H1 (cell line): ENCODE measurements around the gene STX10. TPM values are rescaled to one million over a fixed set of nuclear protein-coding genes. Genes with fewer than 3 reads are reported as not detected.

ENCODE experiments used
- CTCF ChIA-PET: fragments of 300-600 bp; sonication (Branson Sonifier 250); formaldehyde crosslinking; loops from one replicate; lab custom pipeline; 2021; ENCODE audit not compliant: partially characterized antibody; lab: Charles Lee
- POLR2A ChIA-PET: fragments of 300-600 bp; sonication (Branson Sonifier 250); formaldehyde crosslinking; loops from one replicate; lab custom pipeline; 2021; ENCODE audit warnings: inconsistent platforms; ENCODE audit not compliant: partially characterized antibody; lab: Charles Lee
- DNase-seq, 2 experiments: peaks; one replicate each; pipeline versions ENCODE4 v3.0.0 to v3.0.0-alpha.2; 2010 to 2022; ENCODE audit warnings: low spot score in 2 of 2, low read depth in 1 of 2, mixed read lengths in 1 of 2
- FAIRE-seq: peaks from 2 replicates; lab custom pipeline; 2011; peaks lifted over from hg19 to GRCh38; lab: Jason Lieb, UNC
- H2AFZ ChIP-seq: 2 replicates; pipeline ENCODE4 v1.8.1; 2012; ENCODE audit warnings: low read length, inconsistent platforms
- H2AK5ac ChIP-seq: 2 replicates; pipeline ENCODE4 v1.6.1; 2013; ENCODE audit warnings: low read depth, low read length
- H2BK120ac ChIP-seq: replicated peaks from 2 replicates; pipeline ENCODE3; 2013; ENCODE audit warnings: low read depth, low read length, inconsistent platforms
- H2BK12ac ChIP-seq: 2 replicates; pipeline ENCODE4 v1.6.1; 2013; ENCODE audit warnings: low read depth, low read length
- H2BK15ac ChIP-seq: 2 replicates; pipeline ENCODE4 v1.6.1; 2013; ENCODE audit warnings: low read length
- H2BK20ac ChIP-seq: 2 replicates; pipeline ENCODE4 v1.6.1; 2013; ENCODE audit warnings: low read length
- H2BK5ac ChIP-seq: 2 replicates; pipeline ENCODE4 v1.6.1; 2013; ENCODE audit warnings: low read depth, low read length
- H3K14ac ChIP-seq: 2 replicates; pipeline ENCODE4 v1.6.1; 2013; ENCODE audit warnings: inconsistent platforms; ENCODE audit not compliant: insufficient read length
- H3K18ac ChIP-seq: 2 replicates; pipeline ENCODE4 v1.6.1; 2013; ENCODE audit warnings: low read length; ENCODE audit errors: extremely low read depth
- H3K23ac ChIP-seq: 2 replicates; pipeline ENCODE4 v1.6.1; 2013; ENCODE audit warnings: inconsistent platforms; ENCODE audit not compliant: insufficient read length
- H3K23me2 ChIP-seq: 2 replicates; pipeline ENCODE4 v1.6.1; 2013; ENCODE audit warnings: low read depth, low read length
- H3K27ac ChIP-seq: 2 replicates; pipeline ENCODE4 v1.6.1; 2011; ENCODE audit warnings: low read depth, low read length, inconsistent platforms
- H3K27me3 ChIP-seq, 4 experiments: replicated peaks in 1 of 4; 1 replicate in 1 of 4; 2 replicates in 3 of 4; pipeline versions ENCODE4 v1.6.1 to v1.8.1; 2011 to 2013; ENCODE audit warnings: low read length in 3 of 4, mild to moderate bottlenecking in 3 of 4, inconsistent platforms in 2 of 4, mixed read lengths in 2 of 4, moderate library complexity in 1 of 4; ENCODE audit not compliant: control insufficient read depth in 3 of 4, insufficient read depth in 3 of 4; ENCODE audit errors: extremely low read depth in 1 of 4
- H3K36me3 ChIP-seq, 4 experiments: 2 replicates each; pipeline versions ENCODE4 v1.6.1 to v1.8.1; 2011 to 2013; ENCODE audit warnings: mild to moderate bottlenecking in 4 of 4, low read length in 3 of 4, moderate library complexity in 2 of 4, control low read depth in 1 of 4, inconsistent platforms in 1 of 4; ENCODE audit not compliant: insufficient read depth in 4 of 4, control insufficient read depth in 2 of 4
- H3K4ac ChIP-seq: replicated peaks from 2 replicates; pipeline ENCODE3; 2013; ENCODE audit warnings: low read length, low read depth, mixed read lengths, inconsistent platforms; ENCODE audit not compliant: insufficient read length
- H3K4me1 ChIP-seq, 4 experiments: replicated peaks in 1 of 4; 1 replicate in 1 of 4; 2 replicates in 3 of 4; pipeline versions ENCODE4 v1.6.1 to v1.8.1; 2011 to 2013; ENCODE audit warnings: low read length in 3 of 4, inconsistent platforms in 2 of 4, mixed read lengths in 1 of 4; ENCODE audit not compliant: insufficient read depth in 4 of 4, control insufficient read depth in 3 of 4
- H3K4me2 ChIP-seq, 2 experiments: 2 replicates each; pipeline versions ENCODE4 v1.6.1 to v1.8.1; 2011 to 2013; ENCODE audit warnings: low read depth in 2 of 2, low read length in 2 of 2, control low read depth in 1 of 2, inconsistent platforms in 1 of 2, mild to moderate bottlenecking in 1 of 2; ENCODE audit not compliant: insufficient read depth in 1 of 2
- H3K4me3 ChIP-seq, 4 experiments: fragments of 200-600, 300-600 bp in 1 of 4; sonication (generic), shearing (Covaris generic), sonication (Bioruptor Twin) in 1 of 4; 2 replicates each; pipeline versions ENCODE4 v1.5.1 to v1.8.1; 2011 to 2016; ENCODE audit warnings: low read length in 4 of 4, low read depth in 3 of 4, control low read depth in 2 of 4, inconsistent platforms in 2 of 4, mild to moderate bottlenecking in 2 of 4, mixed read lengths in 1 of 4, moderate library complexity in 1 of 4; ENCODE audit not compliant: insufficient read depth in 2 of 4; ENCODE audit errors: extremely low read depth in 1 of 4
- H3K56ac ChIP-seq: replicated peaks from 2 replicates; pipeline ENCODE3; 2013; ENCODE audit warnings: low read depth, mild to moderate bottlenecking, mixed read lengths, low read length, inconsistent platforms; ENCODE audit not compliant: insufficient read length
- H3K79me1 ChIP-seq: 2 replicates; pipeline ENCODE4 v1.6.1; 2013; ENCODE audit warnings: low read depth, low read length, control low read depth
- H3K79me2 ChIP-seq, 2 experiments: 2 replicates each; pipeline versions ENCODE4 v1.6.1 to v1.8.1; 2012 to 2013; ENCODE audit warnings: low read length in 2 of 2, mild to moderate bottlenecking in 2 of 2, inconsistent platforms in 1 of 2; ENCODE audit not compliant: insufficient read depth in 2 of 2, control insufficient read depth in 1 of 2
- H3K9ac ChIP-seq, 4 experiments: replicated peaks in 1 of 4; 1 replicate in 1 of 4; 2 replicates in 3 of 4; pipeline versions ENCODE4 v1.6.1 to v1.8.1; 2011 to 2013; ENCODE audit warnings: low read depth in 3 of 4, low read length in 3 of 4, control low read depth in 2 of 4, mild to moderate bottlenecking in 2 of 4, moderate library complexity in 2 of 4, inconsistent platforms in 1 of 4; ENCODE audit errors: extremely low read depth in 1 of 4
- H3K9me3 ChIP-seq, 2 experiments: 2 replicates each; pipeline versions ENCODE4 v1.6.1 to v1.8.1; 2012 to 2013; ENCODE audit warnings: mild to moderate bottlenecking in 2 of 2, moderate library complexity in 2 of 2, control low read depth in 1 of 2, inconsistent platforms in 1 of 2, low read depth in 1 of 2, low read length in 1 of 2, mixed read lengths in 1 of 2; ENCODE audit not compliant: insufficient read depth in 2 of 2
- H4K20me1 ChIP-seq, 2 experiments: replicated peaks in 1 of 2; 2 replicates each; pipeline versions ENCODE3 to v1.8.1; 2011 to 2013; ENCODE audit warnings: inconsistent platforms in 2 of 2, low read length in 2 of 2, mild to moderate bottlenecking in 1 of 2; ENCODE audit not compliant: insufficient read depth in 2 of 2, control insufficient read depth in 1 of 2
- H4K5ac ChIP-seq: 2 replicates; pipeline ENCODE4 v1.6.1; 2013; ENCODE audit warnings: low read length, low read depth, mixed read lengths, inconsistent platforms; ENCODE audit not compliant: insufficient read length
- H4K8ac ChIP-seq: 2 replicates; pipeline ENCODE4 v1.8.0; 2013; ENCODE audit warnings: mild to moderate bottlenecking, moderate library complexity, low read length, inconsistent platforms; ENCODE audit not compliant: insufficient read depth; ENCODE audit errors: extremely low read depth
- H4K91ac ChIP-seq: replicated peaks from 2 replicates; pipeline ENCODE3; 2013; ENCODE audit warnings: low read length, mixed read lengths, inconsistent platforms; ENCODE audit not compliant: insufficient read length
- EZH2 ChIP-seq: fragments of 200-600 bp; sonication (generic); IDR thresholded peaks from 2 replicates; pipeline ENCODE4 v1.7.1; 2012; ENCODE audit warnings: low read depth, mild to moderate bottlenecking, moderate library complexity, low read length, inconsistent platforms; ENCODE audit not compliant: severe bottlenecking
- SRF ChIP-seq: IDR thresholded peaks from 2 replicates; pipeline ENCODE4 v1.6.1; 2011; ENCODE audit warnings: mild to moderate bottlenecking, low read depth, low read length, moderate library complexity
- WGBS, 2 experiments: shearing (Covaris generic) in 1 of 2; methylation state at CpG; one replicate each; pipeline versions ENCODE4 v1.1.6 to v1.1.7; 2013 to 2015; ENCODE audit warnings: low lambda C conversion rate in 2 of 2, mixed read lengths in 2 of 2, inconsistent platforms in 1 of 2, low coverage in 1 of 2, missing lambda C conversion rate in 1 of 2; ENCODE audit not compliant: insufficient replicate concordance in 2 of 2, insufficient coverage in 1 of 2, insufficient read length in 1 of 2; ENCODE audit errors: extremely low coverage in 1 of 2, missing lambda C conversion rate in 1 of 2; 5-methylcytosine and 5-hydroxymethylcytosine counted together
- polyA plus RNA-seq, 7 experiments: library from polyadenylated mRNA; depleted of rRNA in 3 of 7; stranded (reverse) in 5 of 7; unstranded in 2 of 7; fragments of >200 nt in 5 of 7; fragments of 200-250 nt in 2 of 7; gene quantifications; 1 replicate in 5 of 7; 2 replicates in 1 of 7; 4 replicates in 1 of 7; pipeline versions ENCODE4 v1.2.1 to v1.2.3, GENCODE V29; 2011 to 2013; ENCODE audit warnings: missing spikeins in 2 of 7, mixed read lengths in 2 of 7
- total RNA-seq: library from RNA; stranded (reverse); fragmentation: NEBNext Ultra II Directional; extraction: Animal tissue kit (Norgen Biotek cat#: 25700); gene quantifications from 2 replicates; pipeline ENCODE4 v1.2.1, GENCODE V29; 2021
- TF ChIP-seq, protein P1 (sequence below): IDR thresholded peaks from 2 replicates; pipeline ENCODE4 v1.6.1; 2012; ENCODE audit warnings: inconsistent platforms

The STX10 gene
- total and polyA plus RNA-seq, 2 of the 8 experiments (the other 6 are each of a cell fraction or from before 2014, with no cell fraction given): 53.0 to 80.1 TPM

DNA sequence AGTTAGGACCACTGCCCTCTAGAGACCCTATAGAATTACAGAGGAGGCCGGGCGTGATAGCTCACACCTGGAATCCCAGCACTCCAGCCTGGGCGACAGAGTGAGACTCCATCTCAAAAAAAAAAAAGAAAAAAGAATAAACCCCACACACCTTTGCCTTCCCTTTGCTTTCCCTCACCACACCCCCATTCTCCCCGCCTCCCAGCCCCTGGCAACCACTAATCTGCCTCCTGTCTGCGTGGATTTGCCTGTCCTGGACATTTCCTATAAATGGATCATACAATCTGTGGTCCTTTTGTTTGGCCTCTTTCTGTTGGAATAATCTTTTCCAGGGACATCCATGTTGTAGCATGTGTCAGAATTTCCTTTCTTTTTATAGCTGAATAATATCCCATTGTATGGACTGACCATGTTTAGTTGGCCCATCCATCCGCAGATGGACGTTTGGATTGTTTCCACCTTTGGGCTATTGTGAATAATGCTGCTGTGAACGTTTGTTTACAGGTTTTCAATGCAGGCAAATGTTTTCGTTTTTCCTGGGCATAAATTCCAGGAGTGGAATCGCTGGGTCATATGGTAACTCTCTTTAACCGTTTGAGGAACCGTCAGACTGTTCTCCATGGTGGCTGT is 16.8 kb downstream of the STX10 start:
- ChIA-PET CTCF (interaction anchor here (0.7 to 1.0 kb wide), 2 partner anchors 14 to 193 kb away, joined by 3 read pairs; no protein-coding TSS in a partner anchor), POLR2A (interaction anchor here (0.7 to 14.8 kb wide), 7 partner anchors 9 to 40 kb away, joined by 3 to 228 read pairs (median 7); partner anchors contain the start of genes NACC1 and TRMT1)

More for the DNA sequence above, 16.8 kb downstream of the STX10 start:
- Histone ChIP-seq H3K79me2 (peaks cover 9 to 64% of the 10 kb centered on the region in 2 experiments; a peak in 3 of 4 replicates), H3K4me1 (peaks cover 0 to 4% (median 0%) of the 10 kb centered on the region in 4 experiments; a peak in 1 of 7 replicates), H4K91ac (no peak overlapping the region), H3K23me2 (no peaks in the 10 kb centered on the region), H2BK120ac (no peak overlapping the region), H2BK12ac (no peak overlapping the region), H4K8ac (no peak overlapping the region), H3K27me3 (no peaks in the 10 kb centered on the region), H4K20me1 (peaks cover 43 to 61% of the 10 kb centered on the region in 2 experiments), H2AFZ (no peak overlapping the region), H2BK15ac (no peak overlapping the region), H3K18ac (no peak overlapping the region), H3K79me1 (peaks cover 40% of the 10 kb centered on the region), H3K9me3 (no peaks in the 10 kb centered on the region), H3K56ac (no peak overlapping the region), H3K27ac (no peak overlapping the region), H3K4ac (no peak overlapping the region), H3K36me3 (peaks cover 7 to 49% (median 34%) of the 10 kb centered on the region in 4 experiments), H3K4me2 (no peak overlapping the region), H3K4me3 (no peak overlapping the region), H2AK5ac (no peak overlapping the region), H3K14ac (no peak overlapping the region), H2BK5ac (no peak overlapping the region), H3K23ac (no peak overlapping the region), H2BK20ac (no peak overlapping the region), H3K9ac (no peak overlapping the region; a peak in 1 of 7 replicates), H4K5ac (no peak overlapping the region)
- FAIRE-seq: no peak
- no peak for DNase-seq
- TF ChIP-seq SRF (no peak), EZH2 (no peak)
- TF ChIP-seq, protein P1, sequence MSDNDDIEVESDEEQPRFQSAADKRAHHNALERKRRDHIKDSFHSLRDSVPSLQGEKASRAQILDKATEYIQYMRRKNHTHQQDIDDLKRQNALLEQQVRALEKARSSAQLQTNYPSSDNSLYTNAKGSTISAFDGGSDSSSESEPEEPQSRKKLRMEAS: no peak
- WGBS, 2 experiments: 91% methylated on average over 12 of the region's 12 CpGs; no CpG with 5 or more reads in 1 of the 2 experiments
